ENCODE results near the gene RASGRF2. TPM values are rescaled to one million over a fixed set of nuclear protein-coding genes. Genes with fewer than 3 reads are reported as not detected.

The RASGRF2 gene
- total RNA-seq, 2 experiments from 2014 or later: 0.06 to 0.13 TPM

DNA sequence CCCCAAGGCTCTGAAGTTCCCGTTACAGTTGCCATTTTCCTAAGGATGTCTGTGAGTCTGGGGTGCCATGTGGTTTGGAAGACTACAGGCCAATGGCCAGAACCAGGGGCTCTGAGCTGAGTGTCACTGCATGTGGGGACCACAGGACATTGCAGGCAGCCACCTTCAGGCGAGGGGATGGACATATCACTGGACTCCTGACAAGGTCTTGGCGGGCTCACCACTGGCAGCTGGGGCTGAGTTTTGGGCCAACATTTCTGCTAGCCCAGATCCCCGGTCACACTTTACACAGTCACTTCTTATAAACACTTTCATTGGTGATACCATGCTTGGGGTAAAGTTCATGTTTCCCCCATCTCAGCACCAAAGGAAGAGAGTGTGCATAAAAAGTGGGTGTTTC is 109.8 kb downstream of the RASGRF2 start:
- H2AFZ ChIP-seq (ENCODE audit: low read length): no peak overlapping the region
- CTCF ChIA-PET (ENCODE audit: unreplicated experiment): no interaction called here
- BruUV-seq (replicated peaks): no TSS peak
- no peaks in the 10 kb centered on the region for H3K79me2 ChIP-seq (ENCODE audit: insufficient read depth, low read depth, low read length)
- no peaks in the 10 kb centered on the region for H3K36me3 ChIP-seq (ENCODE audit: insufficient read depth, low read length)
- no peak overlapping the region for H3K4me3 ChIP-seq (ENCODE audit: low read depth, low read length, poor library complexity, severe bottlenecking)
- DNase-seq (ENCODE audit: low spot score): no peak
- no peak overlapping the region for H3K27ac ChIP-seq (ENCODE audit: low read depth, low read length, poor library complexity, severe bottlenecking)
- intact Hi-C loops (cut with micrococcal nuclease; ENCODE audit: unreplicated experiment): no loop called here
- TF ChIP-seq, protein P1, sequence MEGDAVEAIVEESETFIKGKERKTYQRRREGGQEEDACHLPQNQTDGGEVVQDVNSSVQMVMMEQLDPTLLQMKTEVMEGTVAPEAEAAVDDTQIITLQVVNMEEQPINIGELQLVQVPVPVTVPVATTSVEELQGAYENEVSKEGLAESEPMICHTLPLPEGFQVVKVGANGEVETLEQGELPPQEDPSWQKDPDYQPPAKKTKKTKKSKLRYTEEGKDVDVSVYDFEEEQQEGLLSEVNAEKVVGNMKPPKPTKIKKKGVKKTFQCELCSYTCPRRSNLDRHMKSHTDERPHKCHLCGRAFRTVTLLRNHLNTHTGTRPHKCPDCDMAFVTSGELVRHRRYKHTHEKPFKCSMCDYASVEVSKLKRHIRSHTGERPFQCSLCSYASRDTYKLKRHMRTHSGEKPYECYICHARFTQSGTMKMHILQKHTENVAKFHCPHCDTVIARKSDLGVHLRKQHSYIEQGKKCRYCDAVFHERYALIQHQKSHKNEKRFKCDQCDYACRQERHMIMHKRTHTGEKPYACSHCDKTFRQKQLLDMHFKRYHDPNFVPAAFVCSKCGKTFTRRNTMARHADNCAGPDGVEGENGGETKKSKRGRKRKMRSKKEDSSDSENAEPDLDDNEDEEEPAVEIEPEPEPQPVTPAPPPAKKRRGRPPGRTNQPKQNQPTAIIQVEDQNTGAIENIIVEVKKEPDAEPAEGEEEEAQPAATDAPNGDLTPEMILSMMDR (conservative IDR thresholded peaks at IDR 0.05; ENCODE audit: low read length): no peak
- TF ChIP-seq EZH2phosphoT487 (IDR thresholded peaks at IDR 0.05; ENCODE audit: borderline replicate concordance, low read depth, low read length): no peak
- no peaks in the 10 kb centered on the region for H4K20me1 ChIP-seq (ENCODE audit: insufficient read depth, low read length)
- POLR2A ChIA-PET: interaction anchor here (0.6 kb wide), 1 partner anchor 233 kb away, joined by 6 read pairs; no protein-coding TSS in a partner anchor
- H3K9me2 ChIP-seq (ENCODE audit: insufficient read depth, low read length): no peaks in the 10 kb centered on the region
- H3K4me2 ChIP-seq (ENCODE audit: low read length): no peak overlapping the region
- no peaks in the 10 kb centered on the region for H3K4me1 ChIP-seq (ENCODE audit: insufficient read depth, low read length, poor library complexity, severe bottlenecking)
- H3K9me3 ChIP-seq (ENCODE audit: low read length): no peaks in the 10 kb centered on the region

DNA sequence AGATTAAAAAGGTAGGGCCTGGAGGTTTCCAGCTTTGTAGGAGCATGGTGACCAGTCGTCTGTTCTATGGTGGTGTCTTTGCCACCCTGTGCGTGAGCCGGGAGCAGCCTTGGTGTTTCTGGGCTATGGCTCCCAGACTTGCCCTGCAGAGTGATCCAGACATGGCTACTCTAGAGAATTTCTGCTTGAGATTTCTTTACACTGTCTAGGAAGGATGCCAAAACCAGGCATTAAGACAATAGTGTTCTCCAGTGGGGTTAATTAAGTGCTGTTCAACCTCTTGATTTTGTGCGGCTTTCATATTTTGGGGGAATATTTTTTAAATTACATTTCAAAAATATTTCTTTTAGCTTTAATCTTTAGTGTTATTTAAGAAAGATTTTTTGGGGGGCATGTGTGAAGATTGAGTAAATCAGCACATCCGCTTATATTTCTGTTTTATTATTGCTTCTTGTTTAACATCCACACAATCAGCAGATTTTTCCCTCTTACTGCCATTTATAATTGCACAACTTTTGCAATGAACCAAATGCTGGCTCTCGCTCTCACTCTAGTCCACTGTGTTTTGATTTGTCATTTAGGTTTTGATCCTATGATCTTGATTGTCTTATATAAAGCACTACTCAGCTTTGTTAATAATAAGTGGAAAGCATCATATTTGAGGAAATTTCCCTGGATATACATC is 110.5 kb downstream of the RASGRF2 start:
- BruUV-seq (replicated peaks): no TSS peak
- CTCF ChIA-PET (ENCODE audit: unreplicated experiment): no interaction called here
- H3K36me3 ChIP-seq (ENCODE audit: insufficient read depth, low read length): no peaks in the 10 kb centered on the region

DNA sequence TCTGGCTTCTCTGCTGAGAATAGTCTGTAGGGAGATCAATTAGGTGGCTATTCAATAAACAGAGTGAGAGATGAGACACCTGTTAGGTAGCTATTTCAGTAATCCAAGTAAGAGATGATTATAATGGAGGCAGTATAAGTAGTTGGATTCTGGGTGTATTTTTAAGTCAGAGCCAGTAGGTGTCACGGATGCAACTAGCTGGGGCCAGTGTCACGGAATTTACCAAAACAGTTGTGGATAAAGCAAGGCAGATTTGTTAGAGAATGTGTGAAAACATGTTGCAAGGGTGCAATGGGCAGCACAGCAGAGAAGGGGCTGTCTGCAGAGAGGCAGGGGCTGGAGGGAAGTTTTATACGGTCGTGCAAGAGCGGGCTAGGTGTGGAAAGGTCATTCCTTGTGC is 114.9 kb downstream of the RASGRF2 start:
- DNase-seq (ENCODE audit: low spot score): no peak
- Histone ChIP-seq H3K9me2 (ENCODE audit: insufficient read depth, low read length) (no peaks in the 10 kb centered on the region), H2AFZ (ENCODE audit: low read length) (no peak overlapping the region), H3K9me3 (ENCODE audit: low read length) (0 out of 2 replicates have a peak, but pooled peaks cover 11% of the 10 kb centered on the region), H3K4me1 (ENCODE audit: insufficient read depth, low read length, poor library complexity, severe bottlenecking) (no peaks in the 10 kb centered on the region), H3K79me2 (ENCODE audit: insufficient read depth, low read depth, low read length) (no peaks in the 10 kb centered on the region), H3K4me2 (ENCODE audit: low read length) (no peak overlapping the region), H3K27ac (ENCODE audit: low read depth, low read length, poor library complexity, severe bottlenecking) (no peak overlapping the region), H3K4me3 (ENCODE audit: low read depth, low read length, poor library complexity, severe bottlenecking) (no peak overlapping the region), H3K36me3 (ENCODE audit: insufficient read depth, low read length) (no peaks in the 10 kb centered on the region), H4K20me1 (ENCODE audit: insufficient read depth, low read length) (no peaks in the 10 kb centered on the region)
- TF ChIP-seq, protein P1 (conservative IDR thresholded peaks at IDR 0.05; ENCODE audit: low read length): no peak
- no peak for TF ChIP-seq EZH2phosphoT487 (IDR thresholded peaks at IDR 0.05; ENCODE audit: borderline replicate concordance, low read depth, low read length)
- intact Hi-C loops (cut with micrococcal nuclease; ENCODE audit: unreplicated experiment): no loop called here
- BruUV-seq (replicated peaks): no TSS peak
- CTCF ChIA-PET (ENCODE audit: unreplicated experiment): no interaction called here
- POLR2A ChIA-PET: no interaction called here

More for the DNA sequence above, 110.5 kb downstream of the RASGRF2 start:
- DNase-seq (ENCODE audit: low spot score): no peak
- Histone ChIP-seq H2AFZ (ENCODE audit: low read length) (no peak overlapping the region), H3K27ac (ENCODE audit: low read depth, low read length, poor library complexity, severe bottlenecking) (no peak overlapping the region), H3K4me2 (ENCODE audit: low read length) (no peak overlapping the region), H3K9me3 (ENCODE audit: low read length) (no peaks in the 10 kb centered on the region), H3K9me2 (ENCODE audit: insufficient read depth, low read length) (no peaks in the 10 kb centered on the region), H4K20me1 (ENCODE audit: insufficient read depth, low read length) (no peaks in the 10 kb centered on the region), H3K79me2 (ENCODE audit: insufficient read depth, low read depth, low read length) (no peaks in the 10 kb centered on the region), H3K4me3 (ENCODE audit: low read depth, low read length, poor library complexity, severe bottlenecking) (no peak overlapping the region), H3K4me1 (ENCODE audit: insufficient read depth, low read length, poor library complexity, severe bottlenecking) (no peaks in the 10 kb centered on the region)
- TF ChIP-seq, protein P1 (conservative IDR thresholded peaks at IDR 0.05; ENCODE audit: low read length): no peak
- TF ChIP-seq EZH2phosphoT487 (IDR thresholded peaks at IDR 0.05; ENCODE audit: borderline replicate concordance, low read depth, low read length): no peak
- POLR2A ChIA-PET: no interaction called here
- intact Hi-C loops (cut with micrococcal nuclease; ENCODE audit: unreplicated experiment): no loop called here
